ENCODE results near the gene RND2.
A peak's percentile ranks its signal among the peaks of the same experiment; 100 is the strongest.

The RND2 gene

DNA sequence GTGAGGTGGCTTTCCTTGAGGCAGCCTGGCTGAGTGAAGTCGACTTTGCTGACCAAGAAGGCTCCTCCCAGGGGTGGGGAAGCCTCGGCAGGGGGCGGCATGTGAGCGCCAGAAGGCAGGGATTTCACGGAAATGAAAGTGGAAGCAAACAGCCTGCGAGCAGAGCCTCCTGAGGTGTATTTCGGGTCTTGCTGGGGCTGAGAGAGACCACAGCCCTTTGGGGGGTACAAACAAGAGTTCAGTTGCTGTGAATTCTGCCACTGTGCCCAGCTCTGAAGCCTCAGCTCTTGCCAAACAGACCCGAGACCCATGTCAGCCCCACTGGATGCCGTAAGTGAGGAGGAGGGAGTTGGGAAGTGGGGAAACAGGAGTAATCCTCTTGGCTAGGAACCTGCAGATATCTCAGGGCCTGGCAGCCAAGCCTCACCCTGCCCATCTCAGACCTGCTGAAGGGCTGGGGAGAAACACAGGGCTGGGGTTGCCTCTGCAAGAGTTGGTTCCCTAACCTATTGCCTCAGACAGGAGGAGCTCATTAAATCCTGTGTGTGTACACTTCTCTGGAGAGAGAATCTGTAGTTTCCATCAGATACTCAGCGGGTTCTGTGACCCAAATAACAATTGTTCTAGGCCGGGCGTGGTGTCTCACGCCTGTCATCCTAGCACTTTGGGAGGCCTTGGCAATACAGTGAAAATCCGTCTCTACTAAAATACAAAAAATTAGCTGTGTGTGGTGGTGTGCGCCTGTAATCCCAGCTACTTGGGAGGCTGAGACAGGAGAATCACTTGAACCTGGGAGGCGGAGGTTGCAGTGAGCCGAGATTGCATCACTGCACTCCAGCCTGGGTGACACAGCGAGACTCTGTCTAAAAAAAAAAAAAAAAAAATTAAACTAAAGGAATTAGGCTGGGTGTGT is 18.1 kb upstream of the RND2 start, which contains the start of gene IFI35:
IFI35 (plus strand) TSS at position 146 of the 913 bp plus-strand sequence; CDS start at position 310, 164 bp downstream.
- DNase-seq, result peak; percentile 77 to 91

- DNase-seq, result no peak
Measured at GRCh38 chr17:43010667-43011308, 14.2 kb upstream of the RND2 start.

- DNase-seq, result no peak
Measured at GRCh38 chr17:43011728-43012472, 13.1 kb upstream of the RND2 start.

DNA sequence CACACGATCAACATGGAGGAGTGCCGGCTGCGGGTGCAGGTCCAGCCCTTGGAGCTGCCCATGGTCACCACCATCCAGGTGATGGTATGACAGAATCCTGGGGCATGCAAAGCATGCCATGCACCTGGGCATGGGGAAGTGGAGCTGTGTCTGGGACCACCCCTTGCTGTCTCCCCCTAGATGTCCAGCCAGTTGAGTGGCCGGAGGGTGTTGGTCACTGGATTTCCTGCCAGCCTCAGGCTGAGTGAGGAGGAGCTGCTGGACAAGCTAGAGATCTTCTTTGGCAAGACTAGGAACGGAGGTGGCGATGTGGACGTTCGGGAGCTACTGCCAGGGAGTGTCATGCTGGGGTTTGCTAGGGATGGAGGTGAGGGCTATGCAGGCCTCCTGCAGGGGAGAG is 11.7 kb upstream of the RND2 start:
- no peak for DNase-seq

DNA sequence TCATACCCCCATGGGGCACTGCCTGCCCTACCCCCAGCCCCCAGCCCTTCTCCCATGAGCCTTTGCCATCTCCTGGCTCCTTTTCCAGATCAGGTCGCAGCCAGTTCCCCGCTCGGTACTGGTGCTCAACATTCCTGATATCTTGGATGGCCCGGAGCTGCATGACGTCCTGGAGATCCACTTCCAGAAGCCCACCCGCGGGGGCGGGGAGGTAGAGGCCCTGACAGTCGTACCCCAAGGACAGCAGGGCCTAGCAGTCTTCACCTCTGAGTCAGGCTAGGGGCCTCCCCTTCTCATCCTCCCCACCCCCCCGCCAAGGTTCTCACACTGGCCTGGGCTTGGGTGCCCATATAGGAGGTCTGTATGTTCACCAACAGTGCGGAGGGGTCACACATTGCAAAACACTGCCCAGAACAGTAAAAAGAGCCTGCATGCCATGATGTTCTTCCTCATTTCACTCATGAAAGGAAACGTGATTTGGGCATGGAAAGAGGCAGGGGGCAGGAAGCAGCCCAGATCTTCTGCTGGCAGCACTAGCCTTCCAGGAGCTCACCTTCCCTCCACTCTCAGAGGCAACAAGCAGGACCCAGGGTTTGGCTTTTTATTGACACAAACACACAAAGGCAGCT is 10.9 kb upstream of the RND2 start:
- DNase-seq, result no peak

DNA sequence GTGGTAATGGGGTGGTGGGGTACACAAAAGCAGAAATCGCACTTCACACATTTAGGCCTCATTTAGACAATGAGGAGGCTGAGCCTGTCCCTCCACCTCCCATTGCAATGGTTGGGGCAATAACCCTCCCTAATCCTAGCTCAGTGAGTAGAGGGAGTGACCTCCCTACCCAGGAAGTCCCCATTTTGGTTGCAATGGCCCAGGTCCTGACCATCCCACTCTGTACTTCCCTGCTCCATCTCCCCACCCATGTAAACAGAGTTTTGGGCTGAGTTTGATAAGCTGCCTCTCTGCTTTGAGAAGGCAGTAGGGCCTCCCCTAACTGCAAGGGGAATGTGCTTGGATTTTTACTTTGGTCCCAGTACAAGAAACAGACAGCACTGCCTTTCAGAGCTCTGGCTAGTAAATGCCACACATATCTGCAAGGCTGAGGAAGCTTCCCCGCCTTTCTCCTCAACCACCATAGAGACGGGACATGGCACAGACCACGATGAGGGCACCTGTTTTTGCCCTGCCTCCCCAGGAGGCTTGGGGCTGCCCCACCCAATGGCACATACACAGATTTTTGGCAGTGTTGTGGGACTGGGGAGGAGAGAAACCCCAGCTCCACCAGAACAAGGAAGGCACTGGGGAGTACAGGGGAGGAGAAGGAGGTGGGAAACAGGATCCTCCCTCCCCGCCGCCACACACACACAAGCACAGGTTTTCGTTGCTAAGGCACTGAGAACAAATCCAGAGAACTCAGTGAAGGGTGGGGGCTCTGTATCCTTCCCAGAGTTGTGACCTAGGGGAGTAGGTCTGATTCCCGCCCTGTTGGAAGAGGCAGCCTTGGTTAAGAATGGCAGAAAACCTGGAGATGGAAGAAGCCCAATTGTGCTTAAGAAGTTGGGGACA is 10.1 kb upstream of the RND2 start:
- no peak for DNase-seq

DNA sequence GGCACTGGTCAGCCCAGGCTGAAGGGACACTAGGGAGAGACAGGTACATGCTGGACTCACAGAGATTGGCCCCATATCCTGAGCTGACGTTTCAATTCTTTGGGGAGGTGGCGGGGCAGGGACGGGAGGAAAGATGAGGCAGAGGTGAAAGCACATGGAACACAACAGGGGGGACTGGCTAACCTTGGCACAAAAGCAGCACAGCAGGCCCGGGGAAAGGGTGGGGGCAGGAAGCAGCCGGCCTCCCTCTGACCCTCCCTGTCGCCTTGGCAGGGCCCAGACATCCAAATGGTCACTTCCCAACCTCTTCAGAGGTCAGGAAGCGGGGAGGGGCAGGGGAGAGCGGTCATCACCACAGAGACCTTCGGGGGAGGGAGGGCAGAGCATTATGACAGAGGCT is 9.5 kb upstream of the RND2 start:
- no peak for DNase-seq

GRCh38 chr17:43016216-43016615 is 8.8 kb upstream of the RND2 start:
- DNase-seq, result no peak

- peak; percentile 19 to 33 for DNase-seq
Measured at GRCh38 chr17:43018008-43018853, 6.8 kb upstream of the RND2 start.

GRCh38 chr17:43018932-43019331 is 6.1 kb upstream of the RND2 start:
- no peak for DNase-seq

GRCh38 chr17:43019418-43019817 is 5.6 kb upstream of the RND2 start:
- no peak for DNase-seq

DNA sequence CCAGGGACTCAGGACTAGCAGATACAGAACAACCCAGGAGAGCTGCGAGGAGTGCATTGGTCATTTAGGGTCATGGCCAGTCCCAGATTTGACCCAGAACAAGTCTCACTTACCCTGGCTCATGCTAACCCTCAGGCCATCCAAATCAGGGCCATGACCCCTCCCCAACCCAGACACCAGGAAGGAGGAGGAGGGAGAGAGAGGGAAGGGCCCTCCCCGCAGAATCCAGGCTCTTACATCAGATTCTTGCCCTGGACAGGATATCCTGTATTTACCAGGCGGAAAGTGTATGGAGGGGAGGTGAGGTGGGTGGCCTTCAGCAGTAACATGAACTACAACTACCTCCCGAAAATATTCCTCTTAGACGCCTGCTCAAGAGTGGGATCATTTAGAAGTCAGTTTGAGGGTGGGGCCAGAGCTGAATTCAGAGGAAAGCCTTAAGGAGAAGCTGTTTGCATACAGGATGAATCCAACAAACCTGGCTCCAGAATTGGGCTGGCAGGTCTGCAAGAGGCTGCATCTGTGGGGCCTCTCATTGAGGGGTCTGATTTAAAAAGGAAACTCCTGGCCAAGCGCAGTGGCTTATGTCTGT is 4.9 kb upstream of the RND2 start:
- no peak for DNase-seq

DNA sequence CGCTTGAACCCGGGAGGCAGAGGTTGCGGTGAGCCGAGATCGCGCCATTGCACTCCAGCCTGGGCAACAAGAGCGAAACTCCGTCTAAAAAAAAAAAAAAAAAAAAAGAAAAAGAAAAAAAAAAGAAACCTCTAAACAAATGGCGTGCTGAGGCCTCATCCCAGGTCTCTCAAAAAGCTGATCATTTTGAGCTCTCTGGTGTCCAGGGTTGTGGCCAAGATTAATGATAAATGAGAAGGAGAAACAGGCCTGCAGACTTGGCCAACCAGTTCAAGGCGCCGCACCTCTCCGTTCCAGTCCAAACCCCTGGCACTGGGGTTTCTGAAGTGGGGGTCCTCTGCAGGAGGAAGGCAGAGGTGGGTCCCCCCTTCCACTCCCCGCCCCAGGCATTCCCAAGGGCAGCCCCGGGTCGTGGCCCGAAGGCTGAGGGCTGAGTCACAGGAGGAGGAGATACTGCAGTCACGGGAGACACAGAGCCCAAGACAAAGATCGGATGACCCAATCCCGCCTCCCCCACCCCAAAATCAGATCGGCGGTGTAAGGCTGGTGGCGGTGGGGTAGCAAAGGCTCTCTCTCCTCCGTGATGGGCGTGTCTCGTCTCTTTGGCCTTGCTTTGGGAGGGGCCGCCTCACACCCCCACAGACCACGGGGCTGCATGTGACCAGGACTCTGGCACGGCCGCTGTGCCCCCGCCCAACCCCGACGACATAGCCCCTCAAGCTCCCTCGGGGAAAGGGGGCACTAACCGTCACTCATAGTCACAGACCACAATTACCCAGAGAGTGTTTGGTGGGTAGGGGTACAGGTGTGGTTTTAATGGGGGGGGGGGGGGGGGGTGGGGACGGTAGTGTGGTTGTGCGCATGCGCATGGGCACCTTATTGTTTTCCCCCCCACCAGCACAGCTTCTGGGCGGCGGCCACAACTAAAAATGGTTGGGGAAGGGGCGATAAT is 4.0 kb upstream of the RND2 start:
- DNase-seq, result peak; percentile 71 to 82

DNA sequence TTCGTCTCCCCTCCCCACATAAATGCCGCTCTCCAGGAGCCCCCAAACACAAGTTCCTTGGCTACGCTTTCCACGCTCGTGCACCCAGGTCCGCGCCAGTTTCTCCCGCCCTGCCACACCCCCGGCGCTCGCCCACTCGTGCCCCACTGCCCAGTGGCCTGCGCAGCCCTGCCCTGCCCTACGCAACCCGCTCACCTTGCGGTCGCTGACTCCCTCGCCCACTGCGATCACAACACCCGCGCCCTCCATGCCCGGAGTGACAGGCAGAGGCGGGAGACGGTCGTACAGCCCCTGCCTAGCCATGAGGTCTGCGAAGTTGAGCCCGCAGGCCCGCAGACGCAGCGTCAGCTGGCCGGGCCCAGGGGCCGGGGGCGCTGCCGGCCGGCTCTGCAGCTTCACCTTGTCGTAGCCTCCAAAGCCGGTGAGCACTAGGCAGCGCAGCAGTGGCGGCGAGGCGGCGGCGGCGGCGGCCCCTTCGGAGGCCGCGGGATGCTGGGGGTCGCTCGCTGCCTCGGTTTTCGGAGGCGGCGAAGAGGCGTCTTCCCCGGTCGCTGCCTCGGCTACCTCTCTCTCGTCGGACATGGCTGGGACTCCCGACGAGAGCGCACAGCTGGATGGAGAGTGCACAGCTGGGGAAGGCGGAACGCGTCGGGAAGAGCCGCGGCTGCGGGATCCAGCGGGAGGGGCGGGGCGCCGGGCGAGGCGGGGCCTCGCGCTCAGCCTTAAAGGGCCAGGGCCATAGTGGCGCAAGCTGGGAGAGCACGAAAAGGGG is 3.1 kb upstream of the RND2 start, which contains the start of gene VAT1:
VAT1 (minus strand) TSS at position 645 of the 772 bp plus-strand sequence; CDS start at position 582, 63 bp downstream.
- DNase-seq, result peak; percentile 68 to 78

DNA sequence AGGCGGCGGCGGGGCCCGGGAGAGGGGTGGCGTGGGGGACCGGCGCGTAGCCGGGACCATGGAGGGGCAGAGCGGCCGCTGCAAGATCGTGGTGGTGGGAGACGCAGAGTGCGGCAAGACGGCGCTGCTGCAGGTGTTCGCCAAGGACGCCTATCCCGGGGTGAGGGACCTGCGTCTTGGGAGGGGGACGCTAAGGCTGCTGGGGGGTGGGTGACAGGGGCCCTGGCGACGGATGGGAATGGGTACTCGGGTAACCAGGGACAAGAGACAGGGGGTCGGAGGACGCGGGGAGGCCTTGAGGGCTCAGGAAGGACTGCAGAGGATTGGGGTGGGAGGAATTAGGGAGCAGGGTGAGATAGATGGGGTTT is 243 bp downstream of the RND2 start:
- DNase-seq, result no peak

DNA sequence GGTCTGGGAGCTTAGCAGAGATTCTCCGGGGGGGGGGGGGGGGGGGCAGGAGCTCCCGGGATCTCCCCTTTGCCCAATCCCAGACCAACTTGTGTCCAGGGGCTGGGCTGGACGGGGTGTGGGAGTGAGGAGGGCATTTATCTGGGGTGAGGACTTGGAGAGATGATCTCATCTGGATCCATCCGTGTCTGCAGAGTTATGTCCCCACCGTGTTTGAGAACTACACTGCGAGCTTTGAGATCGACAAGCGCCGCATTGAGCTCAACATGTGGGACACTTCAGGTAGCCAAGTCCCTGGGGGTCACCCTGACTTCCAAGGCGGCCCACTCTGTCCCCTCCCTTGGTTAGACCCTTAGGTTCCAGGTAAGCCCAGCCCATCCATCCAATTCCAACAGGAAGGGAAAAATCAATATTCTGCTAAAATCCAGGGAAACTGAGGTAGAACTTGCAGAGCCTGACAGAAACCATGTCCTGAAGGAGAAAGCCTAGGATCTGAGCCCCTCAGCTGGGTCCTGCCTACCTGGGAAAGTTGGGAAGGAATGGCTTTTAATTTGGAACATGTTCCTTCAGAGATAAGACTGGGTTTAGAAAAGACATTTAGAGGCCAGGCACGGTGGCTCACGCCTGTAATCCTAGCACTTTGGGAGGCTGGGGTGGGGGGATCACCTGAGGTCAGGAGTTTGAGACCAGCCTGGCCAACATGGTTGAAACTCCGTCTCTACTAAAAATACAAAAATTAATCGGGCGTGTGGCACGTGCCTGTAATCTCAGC is 921 bp downstream of the RND2 start:
- DNase-seq, result no peak

- DNase-seq, result no peak
Measured at GRCh38 chr17:43026595-43026994, 1.6 kb downstream of the RND2 start.
